Activated CD8-positive, alpha-beta memory T cell treated with anti-CD3 and anti-CD28 coated beads for 4 hours (primary cell): ENCODE data around the gene RIMS3.
"Not testable (repeated sequence)": the region's sequence is repeated elsewhere in the genome, so short reads cannot be mapped to it uniquely, and the experiment has no call there.

Experiments
- DNase-seq, 2 donors: peaks; one replicate each; pipeline ENCODE4 v3.0.0-alpha.2; 2020; ENCODE audit warnings: low read depth in 2 of 2

Gene RIMS3

DNA sequence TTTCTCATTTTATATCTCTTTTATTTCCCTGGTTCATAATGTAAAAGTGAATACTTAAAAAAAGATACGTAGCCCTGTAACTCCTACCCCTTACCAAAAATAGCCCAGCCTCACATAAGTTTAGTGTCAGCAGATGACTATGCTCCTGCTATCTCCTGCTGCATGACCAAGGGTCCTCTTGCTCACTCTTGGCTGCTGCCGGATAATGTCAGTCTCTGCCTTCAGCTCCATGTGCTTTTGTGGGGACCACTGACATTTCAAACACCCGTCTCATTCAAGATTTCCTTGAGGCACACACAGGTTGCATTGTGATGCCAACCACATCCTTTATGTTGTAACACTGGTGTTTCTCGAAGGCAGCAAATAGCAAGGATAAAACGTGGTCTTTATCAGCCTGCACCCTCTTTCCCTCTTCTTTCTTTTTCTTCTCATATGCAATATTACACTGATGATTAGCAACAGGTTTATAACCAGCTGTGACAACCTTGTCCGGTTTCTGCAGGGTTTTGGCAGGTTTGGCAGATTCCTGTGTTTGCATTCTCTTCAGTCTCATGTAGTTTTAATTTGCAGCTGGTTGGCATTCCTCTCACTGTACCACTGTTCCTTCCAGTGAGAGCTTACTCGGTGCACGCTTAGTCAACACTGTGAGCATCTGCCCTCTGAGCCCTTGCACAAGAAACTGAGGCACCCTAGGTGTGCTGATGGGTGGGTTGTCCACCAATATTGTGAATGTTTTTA lies 71.9 kb downstream of the RIMS3 start:
- DNase-seq, result no peak

DNA sequence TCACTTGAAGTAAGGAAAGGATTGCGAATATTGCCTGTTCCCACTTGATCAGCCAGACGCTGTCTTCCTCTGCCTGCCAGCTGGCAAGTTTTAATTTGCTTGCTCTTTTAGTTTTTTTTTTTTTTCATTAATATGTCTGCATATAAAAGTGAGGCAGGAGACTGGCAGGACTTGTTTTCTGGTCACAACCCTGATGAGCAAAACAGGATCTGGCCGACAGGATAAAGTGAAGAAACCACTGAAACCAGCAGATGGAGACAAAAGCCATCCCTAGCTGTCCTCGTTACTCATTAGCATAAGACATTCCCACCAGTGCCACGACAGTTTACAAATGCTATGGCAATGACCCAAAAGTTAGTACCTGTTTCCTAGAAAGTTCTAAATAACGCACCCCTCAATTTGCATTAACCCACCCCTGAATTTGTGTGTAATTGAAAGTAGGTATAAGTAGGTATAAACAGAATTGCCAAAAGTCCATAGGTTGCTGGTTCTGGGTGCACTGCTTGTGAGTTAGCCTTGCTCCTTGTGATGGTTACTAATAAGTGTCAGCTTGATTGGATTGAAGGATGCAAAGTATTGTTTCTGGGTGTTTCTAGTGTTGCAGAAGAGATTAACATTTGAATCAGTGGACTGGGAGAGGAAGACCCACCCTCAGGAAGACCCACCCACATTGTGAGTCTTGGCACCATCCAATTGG lies 73.2 kb downstream of the RIMS3 start:
- no peak for DNase-seq

GRCh38 chr1:40588586-40588985 lies 76.9 kb downstream of the RIMS3 start:
- DNase-seq, result no peak

DNA sequence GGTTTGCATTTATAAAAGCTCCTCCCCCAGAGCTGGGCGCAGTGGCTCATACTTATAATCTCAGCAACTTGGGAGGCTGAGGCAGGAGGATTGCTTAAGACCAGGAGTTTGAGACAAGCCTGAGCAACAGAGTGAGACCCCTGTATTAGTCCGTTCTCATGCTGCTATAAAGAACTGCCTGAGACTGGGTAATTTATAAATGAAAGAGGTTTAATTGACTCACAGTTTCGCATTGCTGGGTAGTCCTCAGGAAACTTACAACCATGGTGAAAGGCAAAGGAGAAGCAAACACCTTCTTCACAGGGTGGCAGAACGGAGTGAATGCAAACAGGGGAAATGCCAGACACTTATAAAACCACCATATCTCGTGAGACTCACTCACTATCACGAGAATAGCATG lies 81.5 kb downstream of the RIMS3 start:
- DNase-seq, result no peak

DNA sequence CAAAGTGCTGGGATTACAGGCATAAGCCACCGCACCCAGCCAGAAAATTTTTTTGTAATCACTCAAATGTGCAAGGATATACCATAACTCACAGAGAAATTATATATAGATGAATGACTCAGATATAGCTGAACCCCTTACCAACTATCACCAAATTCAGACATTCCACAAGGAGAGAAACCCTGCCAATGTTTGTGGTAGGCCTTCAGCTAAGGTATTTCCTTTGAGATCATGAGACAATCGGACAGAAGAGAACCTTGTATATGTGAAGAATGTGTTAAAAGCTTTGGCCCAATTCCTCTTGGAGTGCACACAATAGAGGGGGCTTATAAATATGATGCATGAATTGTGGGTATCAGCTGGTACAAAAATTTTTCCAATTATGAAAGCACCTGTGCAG lies 83.4 kb downstream of the RIMS3 start:
- no peak for DNase-seq

DNA sequence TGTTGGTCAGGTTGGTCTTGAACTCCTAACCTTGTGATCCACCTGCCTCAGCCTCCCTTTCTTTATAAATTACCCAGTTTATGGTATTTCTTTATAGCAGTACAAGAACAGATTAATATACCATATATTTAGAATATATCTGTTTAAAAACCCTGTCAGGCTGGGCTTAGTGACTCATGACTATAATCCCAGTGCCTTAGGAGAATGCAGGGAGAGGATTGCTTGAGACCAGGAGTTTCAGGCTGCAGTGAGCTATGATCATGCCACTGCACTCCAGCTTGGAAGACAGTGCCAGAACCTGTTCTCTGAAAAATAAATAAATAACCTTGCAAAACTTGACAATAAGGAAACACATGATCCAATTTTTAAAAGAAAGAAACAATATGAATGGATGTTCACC lies 90.1 kb downstream of the RIMS3 start:
- DNase-seq, result no peak

- not testable (repeated sequence) for DNase-seq
Observed at GRCh38 chr1:40574805-40575204, 90.7 kb downstream of the RIMS3 start.
